Memory B cell (primary cell): ENCODE data around the gene VAV1.

ENCODE experiments used
- ATAC-seq: fragments of 150-1000 bp; cut with Tn5 transposase; 2 replicates; pipeline ENCODE4 v1.10.0; 2021; ENCODE audit warnings: low read depth, mild to moderate bottlenecking, moderate library complexity
- DNase-seq, 2 donors: peaks; one replicate each; pipeline ENCODE4 v3.0.0; 2022; ENCODE audit warnings: low spot score in 2 of 2
- H3K27ac Mint-ChIP-seq: one replicate; pipeline ENCODE4 v1.8.0; 2022; ENCODE audit warnings: mild to moderate bottlenecking, moderate library complexity, mixed read lengths
- H3K27me3 Mint-ChIP-seq: one replicate; pipeline ENCODE4 v1.8.0; 2022; ENCODE audit warnings: mixed read lengths
- H3K36me3 Mint-ChIP-seq: one replicate; pipeline ENCODE4 v1.8.0; 2022; ENCODE audit warnings: mild to moderate bottlenecking, mixed read lengths
- H3K4me1 Mint-ChIP-seq: one replicate; pipeline ENCODE4 v1.8.0; 2022; ENCODE audit warnings: mixed read lengths
- H3K4me3 Mint-ChIP-seq: one replicate; pipeline ENCODE4 v1.8.0; 2022; ENCODE audit warnings: mild to moderate bottlenecking, moderate library complexity, mixed read lengths
- H3K9me3 Mint-ChIP-seq: one replicate; pipeline ENCODE4 v1.8.0; 2022; ENCODE audit warnings: mixed read lengths

VAV1 gene, protein sequence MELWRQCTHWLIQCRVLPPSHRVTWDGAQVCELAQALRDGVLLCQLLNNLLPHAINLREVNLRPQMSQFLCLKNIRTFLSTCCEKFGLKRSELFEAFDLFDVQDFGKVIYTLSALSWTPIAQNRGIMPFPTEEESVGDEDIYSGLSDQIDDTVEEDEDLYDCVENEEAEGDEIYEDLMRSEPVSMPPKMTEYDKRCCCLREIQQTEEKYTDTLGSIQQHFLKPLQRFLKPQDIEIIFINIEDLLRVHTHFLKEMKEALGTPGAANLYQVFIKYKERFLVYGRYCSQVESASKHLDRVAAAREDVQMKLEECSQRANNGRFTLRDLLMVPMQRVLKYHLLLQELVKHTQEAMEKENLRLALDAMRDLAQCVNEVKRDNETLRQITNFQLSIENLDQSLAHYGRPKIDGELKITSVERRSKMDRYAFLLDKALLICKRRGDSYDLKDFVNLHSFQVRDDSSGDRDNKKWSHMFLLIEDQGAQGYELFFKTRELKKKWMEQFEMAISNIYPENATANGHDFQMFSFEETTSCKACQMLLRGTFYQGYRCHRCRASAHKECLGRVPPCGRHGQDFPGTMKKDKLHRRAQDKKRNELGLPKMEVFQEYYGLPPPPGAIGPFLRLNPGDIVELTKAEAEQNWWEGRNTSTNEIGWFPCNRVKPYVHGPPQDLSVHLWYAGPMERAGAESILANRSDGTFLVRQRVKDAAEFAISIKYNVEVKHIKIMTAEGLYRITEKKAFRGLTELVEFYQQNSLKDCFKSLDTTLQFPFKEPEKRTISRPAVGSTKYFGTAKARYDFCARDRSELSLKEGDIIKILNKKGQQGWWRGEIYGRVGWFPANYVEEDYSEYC

DNA sequence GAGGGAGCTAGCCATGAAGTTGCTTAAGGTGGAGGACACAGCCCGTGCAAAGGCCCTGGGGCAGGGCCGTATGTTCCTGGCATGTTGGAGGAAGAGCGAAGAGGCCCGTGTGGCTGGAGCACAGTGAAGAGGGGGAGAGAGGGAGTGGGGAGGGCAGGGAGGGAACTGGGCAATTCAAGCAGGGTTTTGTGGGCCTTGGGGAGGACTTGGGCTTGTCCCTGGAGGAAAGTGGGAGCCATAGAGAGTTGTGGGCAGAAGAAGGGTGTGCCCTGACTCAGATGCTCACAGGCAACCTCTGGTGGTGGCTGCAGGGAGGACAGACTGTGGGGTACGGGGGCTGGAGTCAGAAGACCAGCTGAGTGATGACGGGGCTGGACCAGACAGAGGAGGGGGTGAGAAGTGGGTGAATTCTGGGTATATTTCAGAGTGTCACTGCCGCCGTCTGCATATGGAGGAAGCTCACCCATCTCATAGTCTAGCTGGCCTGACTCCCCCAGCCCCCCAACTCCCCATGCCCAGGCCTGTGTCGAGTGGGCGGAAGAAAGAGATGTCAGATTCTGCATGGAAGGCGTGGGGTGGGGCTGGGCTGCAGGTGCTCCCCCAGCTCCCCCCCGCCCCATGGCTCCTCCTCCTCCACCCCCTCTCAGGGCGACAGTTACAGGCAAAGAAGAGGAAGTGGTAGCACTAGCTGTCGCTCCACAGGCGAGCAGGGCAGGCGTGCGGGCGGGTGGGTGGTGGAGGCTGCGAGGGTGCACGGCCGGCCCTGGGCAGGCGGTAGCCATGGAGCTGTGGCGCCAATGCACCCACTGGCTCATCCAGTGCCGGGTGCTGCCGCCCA, at the start of gene VAV1:
VAV1 (plus strand) TSS at position 681 of the 838 bp plus-strand sequence; CDS start at position 781, 100 bp downstream.
- H3K4me3 Mint-ChIP-seq, result peak within 1 kb of the TSS; percentile 89
- H3K36me3 Mint-ChIP-seq, result peaks cover 23% of the 10 kb centered on the region
- H3K4me1 Mint-ChIP-seq, result peaks cover 48% of the 10 kb centered on the region
- peak; percentile 55 for ATAC-seq
- DNase-seq, result peak; percentile 65 to 76
- H3K27ac Mint-ChIP-seq, result peak within 1 kb of the TSS; percentile 92
- peaks cover 13% of the 10 kb centered on the region for H3K9me3 Mint-ChIP-seq
- no peaks in the 10 kb centered on the region for H3K27me3 Mint-ChIP-seq

DNA sequence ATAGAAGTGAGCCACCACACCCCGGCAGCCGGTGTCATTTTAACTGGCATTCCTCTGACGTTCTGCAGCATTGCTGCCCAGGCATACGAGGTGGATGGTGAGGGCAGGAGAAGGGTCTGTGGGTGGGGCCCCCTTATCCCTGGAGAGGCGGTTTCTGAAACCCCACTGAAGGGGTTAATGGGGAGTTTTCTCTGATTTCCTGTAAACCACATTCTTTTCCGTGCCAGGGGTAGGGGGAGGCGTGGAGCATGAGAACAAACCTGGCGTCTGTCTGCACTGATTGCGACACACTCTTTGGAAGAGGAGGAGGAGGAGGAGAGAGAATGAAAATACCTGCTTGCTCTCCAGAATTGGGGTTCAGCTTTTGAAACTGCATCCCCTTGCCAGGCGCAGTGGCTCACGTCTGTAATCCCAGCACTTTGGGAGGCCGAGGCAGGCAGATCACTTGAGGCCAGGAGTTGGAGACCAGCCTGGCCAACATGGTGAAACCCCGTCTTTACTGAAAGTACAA, 49.3 kb upstream of the VAV1 start:
- Mint-ChIP-seq H3K27me3 (no peaks in the 10 kb centered on the region), H3K4me3 (peak overlapping the region; percentile 41), H3K4me1 (peaks cover 44% of the 10 kb centered on the region)

DNA sequence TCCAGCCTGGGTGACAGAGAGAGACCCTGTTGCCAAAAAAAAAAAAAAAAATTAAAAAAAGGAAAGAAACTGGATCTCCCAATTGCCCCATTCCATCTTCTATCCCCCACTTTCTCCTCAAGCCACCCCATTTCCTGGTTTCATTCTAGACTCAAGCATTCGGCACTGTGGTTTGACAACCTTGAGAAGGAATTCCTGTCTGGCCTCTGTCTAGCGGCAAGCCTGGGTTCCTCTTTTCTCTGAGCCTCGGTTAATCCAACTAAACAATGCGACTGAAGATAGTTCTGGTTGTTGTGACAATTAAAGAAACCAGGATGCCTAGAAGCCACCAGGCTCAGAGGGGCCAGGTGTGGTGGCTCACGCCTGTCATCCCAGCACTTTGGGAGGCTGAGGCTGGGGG, 48.8 kb upstream of the VAV1 start:
- Mint-ChIP-seq H3K36me3 (peaks cover 1% of the 10 kb centered on the region), H3K4me1 (peaks cover 50% of the 10 kb centered on the region), H3K4me3 (peak overlapping the region; percentile 74), H3K9me3 (no peaks in the 10 kb centered on the region), H3K27ac (peak overlapping the region; percentile 31), H3K27me3 (no peaks in the 10 kb centered on the region)
- peak in 1 of 2 donors; percentile 21 for DNase-seq
- ATAC-seq, result peak; percentile 51

More for the DNA sequence above, 49.3 kb upstream of the VAV1 start:
- no peaks in the 10 kb centered on the region for H3K9me3 Mint-ChIP-seq
- H3K36me3 Mint-ChIP-seq, result peaks cover 1% of the 10 kb centered on the region
- ATAC-seq (no peak), DNase-seq (no peak)
- no peak overlapping the region for H3K27ac Mint-ChIP-seq

DNA sequence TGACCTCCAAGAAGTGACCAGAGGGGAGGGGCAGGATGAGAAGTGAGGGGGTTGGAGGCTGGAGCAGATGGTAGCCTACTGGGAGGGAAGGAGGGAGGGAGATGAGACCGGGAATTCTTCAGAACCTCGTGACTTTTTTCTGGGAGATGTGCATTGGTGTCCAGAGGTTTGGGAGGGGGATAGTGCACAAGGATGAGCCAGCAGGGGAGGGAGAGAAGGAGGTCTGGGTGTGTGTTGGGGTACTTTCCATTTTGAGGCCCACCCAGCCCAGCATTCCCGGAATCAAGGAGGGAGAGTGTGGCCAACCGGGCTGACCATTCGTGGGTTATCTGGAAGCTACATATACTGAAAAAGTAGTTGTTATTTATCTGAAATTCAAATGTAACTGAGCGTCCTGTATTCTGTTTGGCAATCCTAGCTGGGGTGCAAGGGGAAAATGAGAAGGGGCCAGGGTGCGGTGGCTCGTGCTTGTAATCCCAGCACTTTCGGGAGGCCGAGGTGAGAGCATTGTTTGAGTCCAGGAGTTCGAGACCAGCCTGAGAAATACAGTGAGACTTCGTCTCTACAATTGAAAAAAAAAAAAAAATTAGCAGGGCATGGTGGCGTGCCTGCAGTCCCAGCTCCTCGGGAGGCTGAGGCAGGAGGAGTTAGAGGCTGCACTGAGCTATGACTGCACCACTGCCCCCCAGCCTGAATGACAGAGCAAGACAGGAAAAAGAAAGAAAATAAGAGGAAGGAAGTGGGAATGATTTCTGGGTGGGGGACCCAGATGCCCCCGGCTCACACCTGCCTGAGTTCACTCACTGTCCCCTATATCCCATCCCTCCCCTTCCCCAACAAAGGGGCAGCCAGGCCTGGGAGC, 47.6 kb upstream of the VAV1 start:
- no peak for ATAC-seq
- no peaks in the 10 kb centered on the region for H3K9me3 Mint-ChIP-seq
- peaks cover 52% of the 10 kb centered on the region for H3K4me1 Mint-ChIP-seq
- DNase-seq, result no peak
- H3K4me3 Mint-ChIP-seq, result no peak overlapping the region
- H3K36me3 Mint-ChIP-seq, result peaks cover 1% of the 10 kb centered on the region
- H3K27ac Mint-ChIP-seq, result no peak overlapping the region
- no peaks in the 10 kb centered on the region for H3K27me3 Mint-ChIP-seq

DNA sequence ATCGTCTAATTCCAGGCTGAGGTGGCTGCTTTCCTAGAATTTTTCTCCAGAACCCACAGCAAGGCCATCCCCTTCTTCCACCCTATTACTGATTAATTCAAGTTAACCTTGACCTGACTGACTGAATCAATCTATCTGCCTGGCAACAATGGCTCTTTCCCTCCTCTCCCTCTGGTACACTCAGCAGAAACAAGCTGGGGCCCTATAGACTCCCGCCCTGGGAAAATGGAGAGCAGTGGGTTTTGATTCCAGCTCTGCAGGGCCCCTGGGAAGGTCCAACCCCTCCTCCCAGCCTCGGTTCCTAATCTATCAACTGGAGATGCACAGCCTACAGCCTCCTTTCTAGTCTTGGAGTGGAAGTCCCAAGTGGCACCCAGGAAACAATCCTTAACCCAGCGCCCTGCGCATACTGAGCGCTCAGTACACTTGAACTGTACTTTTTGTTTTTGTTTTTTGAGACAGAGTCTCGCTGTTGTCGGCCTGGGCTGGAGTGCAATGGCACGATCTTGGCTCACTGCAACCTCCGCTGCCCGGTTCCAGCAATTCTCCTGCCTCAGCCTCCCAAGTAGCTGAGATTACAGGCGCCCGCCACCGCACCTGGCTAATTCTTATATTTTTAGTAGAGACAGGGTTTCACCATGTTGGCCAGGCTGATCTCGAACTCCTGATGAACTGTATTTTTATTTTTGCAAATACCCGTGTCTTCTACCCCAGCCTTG, 46.8 kb upstream of the VAV1 start:
- Mint-ChIP-seq H3K36me3 (peaks cover 1% of the 10 kb centered on the region), H3K9me3 (no peaks in the 10 kb centered on the region), H3K4me1 (peaks cover 51% of the 10 kb centered on the region), H3K27ac (no peak overlapping the region), H3K4me3 (no peak overlapping the region), H3K27me3 (no peaks in the 10 kb centered on the region)
- DNase-seq (no peak), ATAC-seq (no peak)

DNA sequence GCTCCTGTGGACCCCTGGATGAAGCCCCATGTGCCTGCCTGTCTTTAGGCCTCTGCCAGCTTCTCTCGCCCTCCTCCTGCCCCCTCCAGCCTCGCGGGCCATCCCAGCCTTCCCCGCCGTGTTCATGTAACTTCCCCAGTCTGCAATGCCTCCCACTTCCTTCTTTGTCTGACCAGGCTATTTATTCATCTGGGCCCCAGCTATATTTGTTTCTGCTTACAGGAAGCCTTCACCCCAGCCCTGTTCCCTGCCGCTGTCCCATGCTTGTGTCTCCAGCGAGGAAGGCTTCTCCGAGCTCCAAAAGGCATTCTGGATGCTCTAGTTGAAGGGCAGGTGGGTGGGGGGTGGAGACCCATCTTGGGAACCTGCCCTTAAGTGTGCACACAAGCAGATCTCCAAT, 44.2 kb upstream of the VAV1 start:
- H3K27ac Mint-ChIP-seq, result peak overlapping the region; percentile 46
- peaks cover 14% of the 10 kb centered on the region for H3K36me3 Mint-ChIP-seq
- peak; percentile 45 for ATAC-seq
- H3K4me3 Mint-ChIP-seq, result peak overlapping the region; percentile 24
- DNase-seq, result no peak
- no peaks in the 10 kb centered on the region for H3K9me3 Mint-ChIP-seq
- peaks cover 37% of the 10 kb centered on the region for H3K4me1 Mint-ChIP-seq
- no peaks in the 10 kb centered on the region for H3K27me3 Mint-ChIP-seq

DNA sequence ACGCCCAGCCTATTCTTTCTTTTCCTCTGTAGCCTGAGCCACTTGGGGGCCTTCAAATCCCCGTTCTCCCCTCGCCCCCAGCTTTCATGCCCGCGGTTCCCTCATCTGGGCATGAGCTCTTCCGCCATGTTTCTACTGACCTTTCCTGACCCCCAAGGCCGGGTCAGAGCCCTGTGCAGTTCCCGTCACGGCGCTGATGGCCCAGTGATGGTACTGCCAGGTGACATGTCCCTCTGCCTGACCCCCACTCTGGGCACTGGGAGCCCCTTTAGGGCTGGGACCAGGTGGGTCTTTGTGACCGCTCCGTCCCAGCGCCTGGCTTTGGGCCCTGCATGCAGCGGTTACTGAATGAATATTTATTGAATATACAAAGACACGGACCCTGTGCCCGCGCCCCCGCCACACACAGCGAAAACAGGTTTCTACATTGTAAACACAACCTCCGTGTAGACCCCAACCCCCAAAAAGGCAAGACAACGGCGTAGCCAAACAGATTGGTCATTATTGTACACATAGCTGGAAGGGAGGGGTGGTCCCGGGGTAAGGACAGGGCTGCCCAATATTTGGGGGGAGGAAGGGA, 42.8 kb upstream of the VAV1 start:
- Mint-ChIP-seq H3K27ac (no peak overlapping the region), H3K9me3 (no peaks in the 10 kb centered on the region), H3K27me3 (no peaks in the 10 kb centered on the region), H3K36me3 (peaks cover 16% of the 10 kb centered on the region), H3K4me3 (no peak overlapping the region), H3K4me1 (peaks cover 26% of the 10 kb centered on the region)
- DNase-seq (no peak), ATAC-seq (no peak)

DNA sequence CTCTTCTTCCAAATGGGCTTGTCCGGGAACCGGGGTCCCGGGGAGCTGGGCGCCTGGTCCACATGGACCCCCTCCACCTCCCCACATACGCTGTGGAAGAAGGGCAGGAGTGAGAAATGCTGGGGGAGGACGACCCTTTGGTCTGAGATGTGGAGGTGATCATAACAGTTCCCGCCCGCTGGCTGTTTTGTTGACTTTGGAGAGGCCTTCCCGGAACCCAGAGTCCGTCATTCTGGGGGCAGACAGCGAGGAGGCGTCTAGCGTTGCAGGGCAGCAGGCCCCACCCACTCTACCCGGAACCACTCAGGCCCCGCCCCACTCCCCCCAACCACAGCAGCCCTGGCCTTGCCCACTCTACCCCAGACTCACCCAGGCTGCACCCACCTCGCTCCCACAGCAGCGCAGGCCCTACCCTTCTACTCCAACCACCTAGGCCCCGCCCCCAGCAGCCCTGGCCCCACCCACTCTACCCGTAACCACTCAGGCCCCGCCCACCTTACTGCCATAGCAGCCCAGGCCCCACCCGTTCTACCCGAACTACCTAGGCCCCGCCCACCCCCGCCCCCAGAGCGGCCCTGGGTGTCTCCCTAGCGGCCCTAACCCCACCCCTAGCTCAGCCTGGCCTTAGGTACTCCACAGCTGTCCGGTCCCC, 42.2 kb upstream of the VAV1 start:
- no peak overlapping the region for H3K27ac Mint-ChIP-seq
- no peaks in the 10 kb centered on the region for H3K9me3 Mint-ChIP-seq
- DNase-seq (no peak), ATAC-seq (peak; percentile 58)
- no peak overlapping the region for H3K4me3 Mint-ChIP-seq
- peaks cover 16% of the 10 kb centered on the region for H3K36me3 Mint-ChIP-seq
- no peaks in the 10 kb centered on the region for H3K27me3 Mint-ChIP-seq
- peaks cover 20% of the 10 kb centered on the region for H3K4me1 Mint-ChIP-seq

DNA sequence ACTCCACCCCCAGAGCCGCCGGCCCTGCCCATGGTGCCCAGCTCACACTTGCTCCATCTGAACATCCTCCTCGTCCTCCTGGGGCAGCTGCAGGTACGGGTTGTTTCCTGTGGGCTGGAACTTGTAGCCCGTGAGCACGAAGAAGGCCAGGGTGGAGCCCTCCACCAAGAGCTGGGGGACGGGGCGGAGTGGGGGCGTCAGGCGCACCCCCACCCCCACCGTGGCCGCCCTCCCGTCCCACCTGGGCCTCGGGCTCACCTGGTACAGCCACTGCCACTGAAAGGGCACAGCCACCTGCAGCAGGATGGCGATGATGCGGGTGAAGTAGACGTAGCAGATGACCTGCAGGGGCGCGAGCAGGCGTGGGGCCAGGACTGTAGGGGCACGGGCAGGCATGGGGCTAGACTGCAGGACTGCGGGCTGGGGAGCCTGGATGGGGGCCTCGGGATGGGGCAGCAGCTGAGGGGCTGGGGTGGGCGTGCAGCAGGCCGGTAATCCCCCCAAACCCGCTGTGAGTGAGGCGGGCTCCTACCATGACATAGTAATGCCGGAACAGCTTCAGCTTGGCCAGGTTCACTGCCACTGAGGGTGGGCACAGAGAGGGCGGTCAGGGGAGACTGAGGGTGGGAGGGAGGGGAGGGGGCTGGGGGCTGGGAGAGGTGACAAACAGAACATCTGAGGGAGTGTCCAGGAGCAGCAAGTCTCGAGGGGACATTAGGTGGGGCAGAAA, 41.4 kb upstream of the VAV1 start:
- ATAC-seq, result no peak
- no peak overlapping the region for H3K27ac Mint-ChIP-seq
- no peak for DNase-seq
- H3K36me3 Mint-ChIP-seq, result peaks cover 16% of the 10 kb centered on the region
- no peaks in the 10 kb centered on the region for H3K27me3 Mint-ChIP-seq
- no peaks in the 10 kb centered on the region for H3K9me3 Mint-ChIP-seq
- H3K4me1 Mint-ChIP-seq, result peaks cover 19% of the 10 kb centered on the region
- no peak overlapping the region for H3K4me3 Mint-ChIP-seq

DNA sequence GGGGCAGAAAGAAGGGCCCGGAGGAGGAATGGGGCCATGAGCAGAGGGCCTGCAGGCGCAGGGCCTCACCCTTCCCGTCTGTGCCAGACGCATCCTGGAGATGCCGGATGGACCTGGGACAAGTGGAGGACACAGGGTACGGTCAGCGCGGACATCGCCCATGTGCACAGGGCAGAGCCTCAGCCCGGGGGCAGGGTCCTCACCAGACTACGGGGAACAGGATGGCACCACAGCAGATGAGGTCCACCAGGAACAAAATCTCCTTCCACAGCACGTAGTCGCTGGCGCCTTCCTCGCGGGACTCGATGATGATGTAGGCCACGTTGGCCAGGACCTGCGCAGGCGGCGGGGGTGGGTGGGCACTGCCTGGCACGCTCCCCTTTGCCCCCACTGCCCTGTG, 40.7 kb upstream of the VAV1 start:
- no peak overlapping the region for H3K27ac Mint-ChIP-seq
- peaks cover 15% of the 10 kb centered on the region for H3K36me3 Mint-ChIP-seq
- H3K4me1 Mint-ChIP-seq, result peaks cover 22% of the 10 kb centered on the region
- H3K4me3 Mint-ChIP-seq, result no peak overlapping the region
- DNase-seq (no peak), ATAC-seq (no peak)
- H3K9me3 Mint-ChIP-seq, result no peaks in the 10 kb centered on the region
- H3K27me3 Mint-ChIP-seq, result no peaks in the 10 kb centered on the region

DNA sequence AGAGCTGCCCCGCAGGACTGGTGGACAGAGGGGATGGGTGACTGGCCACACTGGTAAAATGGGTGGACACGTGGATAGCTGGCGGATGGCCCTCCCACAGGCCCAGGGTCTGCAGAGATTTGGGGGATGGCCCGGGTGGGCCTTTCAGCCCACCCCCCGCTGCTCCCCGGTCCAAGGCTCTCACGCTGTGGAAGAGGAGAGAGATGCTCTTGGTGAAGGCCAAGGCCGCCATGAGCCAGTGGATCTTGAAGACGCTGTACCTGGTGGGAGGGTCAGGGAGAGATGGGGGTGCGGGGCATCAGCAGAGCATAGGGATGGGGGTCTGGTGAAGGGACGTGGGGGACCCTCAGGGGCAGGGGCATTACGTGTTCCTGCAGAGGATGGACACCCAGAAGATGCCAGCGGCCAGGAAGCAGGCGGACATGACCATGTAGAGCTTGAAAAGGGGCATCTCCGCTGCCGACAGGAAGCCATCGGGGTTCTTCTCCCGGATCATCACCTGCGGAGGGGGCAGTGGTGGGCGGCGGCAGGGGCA, 39.6 kb upstream of the VAV1 start:
- no peak for DNase-seq
- Mint-ChIP-seq H3K27me3 (no peaks in the 10 kb centered on the region), H3K4me3 (no peak overlapping the region), H3K27ac (no peak overlapping the region), H3K9me3 (no peaks in the 10 kb centered on the region), H3K4me1 (peaks cover 23% of the 10 kb centered on the region), H3K36me3 (peaks cover 15% of the 10 kb centered on the region)
- no peak for ATAC-seq
